GM18873 (cell line): Measurements from ENCODE around the gene FANCE.

Source experiments
- ATAC-seq: cut with Tn5 transposase; IDR thresholded peaks from one replicate; pipeline ENCODE4 v1.9.1; 2021; ENCODE audit warnings: mild to moderate bottlenecking, moderate library complexity, moderate number of reproducible peaks; ENCODE audit not compliant: unreplicated experiment, low FRiP score

Gene FANCE

GRCh38 chr6:35483062-35483461, 30.9 kb downstream of the FANCE start:
- no peak for ATAC-seq

- ATAC-seq: no peak
These were observed 31.4 kb downstream of the FANCE start for GRCh38 chr6:35483490-35483889.

- ATAC-seq: no peak
These were observed 31.9 kb downstream of the FANCE start for GRCh38 chr6:35483893-35484645.

GRCh38 chr6:35484921-35485392, 32.8 kb downstream of the FANCE start:
- no peak for ATAC-seq

- no peak for ATAC-seq
These were observed 33.3 kb downstream of the FANCE start for GRCh38 chr6:35485402-35485877.

- ATAC-seq: no peak
These were observed 34.1 kb downstream of the FANCE start for GRCh38 chr6:35486005-35486925.

GRCh38 chr6:35487658-35488516, 35.7 kb downstream of the FANCE start:
- ATAC-seq: no peak

GRCh38 chr6:35488517-35488862, 36.4 kb downstream of the FANCE start:
- no peak for ATAC-seq

- ATAC-seq: no peak
These were observed 36.9 kb downstream of the FANCE start for GRCh38 chr6:35489066-35489465.

GRCh38 chr6:35489995-35490791, 38.1 kb downstream of the FANCE start:
- no peak for ATAC-seq

GRCh38 chr6:35490821-35491557, 38.9 kb downstream of the FANCE start:
- no peak for ATAC-seq

GRCh38 chr6:35491558-35492257, 39.6 kb downstream of the FANCE start:
- no peak for ATAC-seq

- ATAC-seq: no peak
These were observed 40.3 kb downstream of the FANCE start for GRCh38 chr6:35492258-35492973.

- no peak for ATAC-seq
These were observed 40.8 kb downstream of the FANCE start for GRCh38 chr6:35492974-35493284.

GRCh38 chr6:35493307-35493983, 41.3 kb downstream of the FANCE start:
- ATAC-seq: no peak

- ATAC-seq: no peak
These were observed 42.0 kb downstream of the FANCE start for GRCh38 chr6:35494161-35494563.

- no peak for ATAC-seq
These were observed 43.3 kb downstream of the FANCE start for GRCh38 chr6:35495258-35496035.
